PC-3 (cell line): ENCODE data around the gene GRAPL. TPM values are rescaled to one million over a fixed set of nuclear protein-coding genes. Genes with fewer than 3 reads are reported as not detected.
"Not testable (repeated sequence)": the region's sequence is repeated elsewhere in the genome, so short reads cannot be mapped to it uniquely, and the experiment has no call there.

Source experiments
- ATAC-seq: fragments of 200-7000 bp; cut with Tn5 transposase; 2 replicates; pipeline ENCODE4 v1.9.1; 2020; ENCODE audit warnings: mild to moderate bottlenecking, moderate library complexity
- BruUV-seq: library from RNA; stranded (reverse); fragments of 400-500 nt; replicated peaks from 2 replicates; lab custom pipeline; 2021; lab: Mats Ljungman, UMichigan
- CTCF ChIA-PET: fragments of 300-600 bp; sonication (Branson Sonifier 250); formaldehyde crosslinking; loops from one replicate; lab custom pipeline; 2022; ENCODE audit warnings: antibody characterized with exemption; lab: Charles Lee
- POLR2A ChIA-PET: fragments of 300-600 bp; sonication (Branson Sonifier 250); formaldehyde crosslinking; loops from one replicate; lab custom pipeline; 2022; ENCODE audit warnings: antibody characterized with exemption; ENCODE audit not compliant: unreplicated experiment; lab: Charles Lee
- DNase-seq: peaks from one replicate; pipeline ENCODE4 v3.0.0-alpha.2; 2015
- H2AFZ ChIP-seq: fragments of 300-600 bp; sonication (generic); 2 replicates; pipeline ENCODE4 v1.6.0; 2016; ENCODE audit warnings: antibody characterized with exemption, low read length
- H3F3A ChIP-seq: fragments of 300-600 bp; sonication (generic); one replicate; pipeline ENCODE4 v1.6.0; 2017; ENCODE audit warnings: antibody characterized with exemption, low read length, control low read depth, mild to moderate bottlenecking; ENCODE audit not compliant: unreplicated experiment
- H3K27ac ChIP-seq: fragments of 300-600 bp; sonication (generic); 2 replicates; pipeline ENCODE4 v1.5.1; 2016; ENCODE audit warnings: mild to moderate bottlenecking, low read length
- H3K27me3 ChIP-seq: fragments of 300-600 bp; sonication (generic); 2 replicates; pipeline ENCODE4 v1.6.1; 2016; ENCODE audit warnings: low read length, mixed read lengths
- H3K36me3 ChIP-seq: fragments of 300-600 bp; sonication (generic); 2 replicates; pipeline ENCODE4 v1.6.1; 2016; ENCODE audit warnings: low read depth, mixed run types, low read length, mixed read lengths
- H3K4me1 ChIP-seq: fragments of 300-600 bp; sonication (generic); 2 replicates; pipeline ENCODE4 v1.5.1; 2016; ENCODE audit warnings: low read length; ENCODE audit not compliant: insufficient read depth
- H3K4me2 ChIP-seq: fragments of 300-600 bp; sonication (generic); 2 replicates; pipeline ENCODE4 v1.6.0; 2016; ENCODE audit warnings: low read length
- H3K4me3 ChIP-seq: fragments of 300-600 bp; sonication (generic); 2 replicates; pipeline ENCODE4 v1.5.1; 2016; ENCODE audit warnings: mild to moderate bottlenecking, low read length, mixed read lengths
- H3K79me2 ChIP-seq: fragments of 300-600 bp; sonication (generic); 2 replicates; pipeline ENCODE4 v1.6.1; 2017; ENCODE audit warnings: low read length, mixed read lengths
- H3K9ac ChIP-seq: fragments of 300-600 bp; sonication (generic); 2 replicates; pipeline ENCODE4 v1.6.0; 2016; ENCODE audit warnings: mild to moderate bottlenecking, low read length
- H3K9me2 ChIP-seq: fragments of 300-600 bp; sonication (generic); replicated peaks from 2 replicates; pipeline ENCODE4 v1.6.1; 2016; ENCODE audit warnings: mixed run types, low read length, mixed read lengths
- H3K9me3 ChIP-seq: fragments of 300-600 bp; sonication (generic); 2 replicates; pipeline ENCODE4 v1.6.1; 2016; ENCODE audit warnings: low read length, mixed read lengths
- H4K20me1 ChIP-seq: fragments of 300-600 bp; sonication (generic); 2 replicates; pipeline ENCODE4 v1.6.1; 2016; ENCODE audit warnings: low read length, mixed read lengths
- CTCF ChIP-seq: fragments of 300-600 bp; sonication (generic); conservative IDR thresholded peaks from 2 replicates; pipeline ENCODE4 v1.5.1; 2017; ENCODE audit warnings: antibody characterized with exemption, low read depth, mild to moderate bottlenecking, low read length
- intact Hi-C: fragments of 100-400 bp; cut with micrococcal nuclease; formaldehyde crosslinking; loops from 2 replicates; pipeline ENCODE4 v1.9.0; 2023
- total RNA-seq: library from RNA; depleted of rRNA; stranded (reverse); fragments of >200 nt; gene quantifications from 2 replicates; pipeline ENCODE4 v1.2.3, GENCODE V29; 2014

GRAPL gene
- total RNA-seq, 1 experiment from 2014 or later = not detected

GRCh38 chr17:19142419-19142818 is 15.0 kb downstream of the GRAPL start:
- H3K9me3 ChIP-seq, H3K27ac ChIP-seq, H3K79me2 ChIP-seq, H4K20me1 ChIP-seq, H3K4me2 ChIP-seq, DNase-seq, H3K4me3 ChIP-seq, intact Hi-C loops, H3K9me2 ChIP-seq, H3F3A ChIP-seq, H3K36me3 ChIP-seq, H3K4me1 ChIP-seq, CTCF ChIA-PET, POLR2A ChIA-PET, H3K9ac ChIP-seq, BruUV-seq, H3K27me3 ChIP-seq, H2AFZ ChIP-seq: not testable (repeated sequence)
- ATAC-seq = peak; percentile 70
- 0 out of 2 replicates have a peak, but pooled peaks have one; percentile 16 for TF ChIP-seq CTCF

- H3K36me3 ChIP-seq, H3F3A ChIP-seq, H3K9ac ChIP-seq, CTCF ChIA-PET, H3K4me2 ChIP-seq, intact Hi-C loops, H2AFZ ChIP-seq, H3K4me3 ChIP-seq, H3K9me3 ChIP-seq, H4K20me1 ChIP-seq, H3K27me3 ChIP-seq, DNase-seq, H3K79me2 ChIP-seq, H3K4me1 ChIP-seq, H3K27ac ChIP-seq, H3K9me2 ChIP-seq, BruUV-seq, POLR2A ChIA-PET: not testable (repeated sequence)
- ATAC-seq = peak; percentile 70
Observed at GRCh38 chr17:19143097-19143777, 15.8 kb downstream of the GRAPL start.

GRCh38 chr17:19144373-19144772 is 17.0 kb downstream of the GRAPL start:
- H2AFZ ChIP-seq, H3K4me2 ChIP-seq, H3K9me3 ChIP-seq, DNase-seq, H3K9ac ChIP-seq, H4K20me1 ChIP-seq, H3K4me3 ChIP-seq, H3F3A ChIP-seq, intact Hi-C loops, CTCF ChIA-PET, BruUV-seq, POLR2A ChIA-PET, H3K79me2 ChIP-seq, H3K27ac ChIP-seq, H3K27me3 ChIP-seq, H3K36me3 ChIP-seq, H3K9me2 ChIP-seq, H3K4me1 ChIP-seq: not testable (repeated sequence)
- ATAC-seq = peak; percentile 29

GRCh38 chr17:19145471-19145870 is 18.1 kb downstream of the GRAPL start:
- H3K9me3 ChIP-seq, H2AFZ ChIP-seq, CTCF ChIA-PET: not testable (repeated sequence)

GRCh38 chr17:19150678-19151615 is 23.6 kb downstream of the GRAPL start:
- BruUV-seq, CTCF ChIA-PET, H3K4me3 ChIP-seq, POLR2A ChIA-PET, H3K4me2 ChIP-seq, ATAC-seq, H3F3A ChIP-seq, H2AFZ ChIP-seq, H3K9ac ChIP-seq, H3K9me3 ChIP-seq, H4K20me1 ChIP-seq, H3K27ac ChIP-seq, H3K79me2 ChIP-seq, H3K36me3 ChIP-seq, H3K27me3 ChIP-seq, DNase-seq, H3K9me2 ChIP-seq, intact Hi-C loops, H3K4me1 ChIP-seq: not testable (repeated sequence)

More at GRCh38 chr17:19145471-19145870, 18.1 kb downstream of the GRAPL start:
- H3K79me2 ChIP-seq, H3K4me2 ChIP-seq, H3K27ac ChIP-seq, H3K9ac ChIP-seq, H3K4me3 ChIP-seq, DNase-seq, POLR2A ChIA-PET, H3F3A ChIP-seq, BruUV-seq, ATAC-seq, H3K36me3 ChIP-seq, intact Hi-C loops, H3K27me3 ChIP-seq, H3K4me1 ChIP-seq, H4K20me1 ChIP-seq, H3K9me2 ChIP-seq: not testable (repeated sequence)

- H4K20me1 ChIP-seq, H3K9me3 ChIP-seq, H3K9me2 ChIP-seq, intact Hi-C loops, H3F3A ChIP-seq, DNase-seq, POLR2A ChIA-PET, BruUV-seq, H3K27me3 ChIP-seq, H3K4me2 ChIP-seq, H3K27ac ChIP-seq, H2AFZ ChIP-seq, H3K9ac ChIP-seq, CTCF ChIA-PET, H3K4me1 ChIP-seq, H3K79me2 ChIP-seq, H3K4me3 ChIP-seq, H3K36me3 ChIP-seq, ATAC-seq: not testable (repeated sequence)
Observed at GRCh38 chr17:19157628-19158027, 30.2 kb downstream of the GRAPL start.
